Activated B cell treated with CpG ODN at 0.5 μM for 24 hours (primary cell): ENCODE results near the gene DIP2C. TPM values are rescaled to one million over a fixed set of nuclear protein-coding genes. Genes with fewer than 3 reads are reported as not detected.

Experiments used
- ATAC-seq: fragments of 200-7000 bp; cut with Tn5 transposase; one replicate; pipeline ENCODE4 v1.10.0; 2021; ENCODE audit warnings: low read depth, mild to moderate bottlenecking, moderate library complexity
- CTCF ChIA-PET: fragments of 350-600 bp; sonication (Branson Sonifier 250); formaldehyde crosslinking; loops from one replicate; lab custom pipeline; 2021; ENCODE audit warnings: antibody characterized with exemption; lab: Charles Lee
- POLR2A ChIA-PET: fragments of 350-600 bp; sonication (Branson Sonifier 250); formaldehyde crosslinking; loops from one replicate; lab custom pipeline; 2021; ENCODE audit warnings: antibody characterized with exemption; lab: Charles Lee
- DNase-seq: peaks from one replicate; pipeline ENCODE4 v3.0.0; 2022
- H3K27ac Mint-ChIP-seq: one replicate; pipeline ENCODE4 v1.8.0; 2020; ENCODE audit warnings: mixed read lengths
- H3K27me3 Mint-ChIP-seq: one replicate; pipeline ENCODE4 v1.8.0; 2021; ENCODE audit warnings: mixed read lengths
- H3K36me3 Mint-ChIP-seq: one replicate; pipeline ENCODE4 v1.8.0; 2021; ENCODE audit warnings: low read depth, mixed read lengths
- H3K4me1 Mint-ChIP-seq: one replicate; pipeline ENCODE4 v1.8.0; 2021; ENCODE audit warnings: mixed read lengths
- H3K4me3 Mint-ChIP-seq: one replicate; pipeline ENCODE4 v1.8.0; 2020; ENCODE audit warnings: mild to moderate bottlenecking, mixed read lengths
- H3K9me3 Mint-ChIP-seq: one replicate; pipeline ENCODE4 v1.8.0; 2020; ENCODE audit warnings: mixed read lengths
- CTCF ChIP-seq: fragments of 200-600 bp; IDR thresholded peaks from one replicate; pipeline ENCODE4 v1.8.0; 2022; ENCODE audit warnings: antibody characterized with exemption, mild to moderate bottlenecking
- intact Hi-C: fragments of 100-400 bp; cut with micrococcal nuclease; formaldehyde crosslinking; loops from one replicate; pipeline ENCODE4 v1.15.1; 2024
- total RNA-seq: library from RNA; stranded (reverse); gene quantifications from 2 replicates; pipeline ENCODE4 v1.2.3, GENCODE V29; 2022

DIP2C gene
- total RNA-seq, 1 donor from 2014 or later, result 0.49 TPM

- Mint-ChIP-seq H3K27me3 (peaks cover 14% of the 10 kb centered on the region), H3K27ac (no peak overlapping the region), H3K4me3 (no peak overlapping the region), H3K36me3 (no peaks in the 10 kb centered on the region), H3K4me1 (no peaks in the 10 kb centered on the region), H3K9me3 (no peaks in the 10 kb centered on the region)
- ATAC-seq (no peak), DNase-seq (no peak)
- intact Hi-C loops, result no loop called here
- CTCF ChIA-PET, result no interaction called here
- no peak for TF ChIP-seq CTCF
- POLR2A ChIA-PET, result no interaction called here
Measured at GRCh38 chr10:499991-500390, 189.5 kb downstream of the DIP2C start.

GRCh38 chr10:498760-499435 lies 190.6 kb downstream of the DIP2C start:
- peaks cover 14% of the 10 kb centered on the region for H3K27me3 Mint-ChIP-seq
- TF ChIP-seq CTCF, result no peak
- intact Hi-C loops, result no loop called here
- H3K9me3 Mint-ChIP-seq, result no peaks in the 10 kb centered on the region
- no peak overlapping the region for H3K4me3 Mint-ChIP-seq
- no peaks in the 10 kb centered on the region for H3K4me1 Mint-ChIP-seq
- DNase-seq, result no peak
- H3K36me3 Mint-ChIP-seq, result no peaks in the 10 kb centered on the region
- no peak overlapping the region for H3K27ac Mint-ChIP-seq
- ATAC-seq, result no peak
- ChIA-PET CTCF (no interaction called here), POLR2A (no interaction called here)

GRCh38 chr10:497898-498451 lies 191.5 kb downstream of the DIP2C start:
- H3K27ac Mint-ChIP-seq, result no peak overlapping the region
- no peak overlapping the region for H3K4me3 Mint-ChIP-seq
- H3K9me3 Mint-ChIP-seq, result no peaks in the 10 kb centered on the region
- POLR2A ChIA-PET, result no interaction called here
- no peaks in the 10 kb centered on the region for H3K36me3 Mint-ChIP-seq
- peaks cover 16% of the 10 kb centered on the region for H3K27me3 Mint-ChIP-seq
- no peaks in the 10 kb centered on the region for H3K4me1 Mint-ChIP-seq
- no peak for DNase-seq
- TF ChIP-seq CTCF, result no peak
- intact Hi-C loops, result no loop called here
- ATAC-seq, result no peak
- CTCF ChIA-PET, result no interaction called here

- Mint-ChIP-seq H3K4me1 (no peaks in the 10 kb centered on the region), H3K4me3 (no peak overlapping the region), H3K36me3 (no peaks in the 10 kb centered on the region), H3K27me3 (peaks cover 17% of the 10 kb centered on the region), H3K27ac (no peak overlapping the region), H3K9me3 (no peaks in the 10 kb centered on the region)
- POLR2A ChIA-PET, result no interaction called here
- intact Hi-C loops, result no loop called here
- no peak for TF ChIP-seq CTCF
- no peak for ATAC-seq
- CTCF ChIA-PET, result no interaction called here
- DNase-seq, result no peak
Measured at GRCh38 chr10:497289-497688, 192.2 kb downstream of the DIP2C start.

- intact Hi-C loops, result no loop called here
- TF ChIP-seq CTCF, result no peak
Measured at GRCh38 chr10:494556-494955, 194.9 kb downstream of the DIP2C start.

More at GRCh38 chr10:494556-494955, 194.9 kb downstream of the DIP2C start:
- ChIA-PET CTCF (no interaction called here), POLR2A (no interaction called here)
- Mint-ChIP-seq H3K4me3 (no peak overlapping the region), H3K4me1 (no peaks in the 10 kb centered on the region), H3K36me3 (no peaks in the 10 kb centered on the region), H3K27ac (no peak overlapping the region), H3K27me3 (peaks cover 18% of the 10 kb centered on the region), H3K9me3 (no peaks in the 10 kb centered on the region)
- DNase-seq (no peak), ATAC-seq (no peak)
